Sigmoid colon (tissue), 7 donors: ENCODE results near the gene IFNLR1. TPM values are rescaled to one million over a fixed set of nuclear protein-coding genes. Genes with fewer than 3 reads are reported as not detected.

ENCODE experiments used
- DNase-seq: peaks from one replicate; pipeline ENCODE4 v3.0.0-alpha.2; 2019
- H3K27ac ChIP-seq, 4 donors: fragments of 200-600 bp; sonication (generic); one replicate each; pipeline ENCODE4 v1.5.1; 2016 to 2019; ENCODE audit warnings: mild to moderate bottlenecking in 1 of 4
- H3K27me3 ChIP-seq, 3 donors: fragments of 200-600 bp; sonication (generic); one replicate each; pipeline ENCODE4 v1.5.1; 2019; ENCODE audit warnings: mild to moderate bottlenecking in 1 of 3
- H3K36me3 ChIP-seq, 4 donors: fragments of 200-600 bp; sonication (generic); one replicate each; pipeline ENCODE4 v1.5.1; 2016 to 2019
- H3K4me1 ChIP-seq, 4 donors: fragments of 200-600 bp; sonication (generic); one replicate each; pipeline ENCODE4 v1.5.1; 2017 to 2019
- H3K4me3 ChIP-seq, 4 donors: fragments of 200-600 bp; sonication (generic); one replicate each; pipeline ENCODE4 v1.5.1; 2017 to 2019; ENCODE audit warnings: mild to moderate bottlenecking in 2 of 4, moderate library complexity in 1 of 4
- H3K9me3 ChIP-seq, 4 donors: fragments of 200-600 bp in 3 of 4; sonication (generic) in 3 of 4; one replicate each; pipeline versions ENCODE4 v1.5.1 to v1.6.1; 2013 to 2019
- CTCF ChIP-seq, 4 experiments: fragments of 450-650 bp in 3 of 4; fragments of 200-600 bp in 1 of 4; IDR thresholded peaks; one replicate each; pipeline ENCODE4 v1.5.1; 2016 to 2019; ENCODE audit warnings: antibody characterized with exemption in 4 of 4, mild to moderate bottlenecking in 3 of 4, moderate library complexity in 2 of 4
- EP300 ChIP-seq, 4 donors: sonication (generic); formaldehyde crosslinking; IDR thresholded peaks; one replicate each; pipeline ENCODE4 v1.6.1; 2017; ENCODE audit warnings: antibody characterized with exemption in 4 of 4
- POLR2A ChIP-seq, 2 donors: fragments of 450-650 bp; IDR thresholded peaks; one replicate each; pipeline ENCODE4 v1.6.1; 2016; ENCODE audit warnings: antibody characterized with exemption in 2 of 2, mild to moderate bottlenecking in 2 of 2, moderate library complexity in 2 of 2
- POLR2AphosphoS5 ChIP-seq, 4 donors: sonication (generic); formaldehyde crosslinking; IDR thresholded peaks; one replicate each; pipeline ENCODE4 v1.6.1; 2017; ENCODE audit warnings: antibody characterized with exemption in 4 of 4
- WGBS, 2 donors: extraction: QIAGEN DNeasy Blood & Tissue Kit; methylation state at CpG; one replicate each; pipeline ENCODE4 v1.1.7; 2013; 5-methylcytosine and 5-hydroxymethylcytosine counted together
- intact Hi-C: fragments of 100-400 bp; cut with DNase I; formaldehyde crosslinking; loops from one replicate; pipeline ENCODE4 v1.15.1; 2023
- polyA plus RNA-seq, 3 donors: library from polyadenylated mRNA; stranded (reverse); fragments of 200-250 nt; gene quantifications; one replicate each; pipeline ENCODE4 v1.2.3, GENCODE V29; 2013
- total RNA-seq, 4 donors: library from RNA; depleted of rRNA; stranded (reverse); fragments of >200 nt; gene quantifications; one replicate each; pipeline ENCODE4 v1.1.0, GENCODE V29; 2016
- donor health status: healthy with polysubstance abuse.
- donor health status: Bipolar disorder and iron deficiency.
- donor health status: healthy.

Gene IFNLR1
- total and polyA plus RNA-seq, 7 donors, result 0.28 to 8.7 (median 4.2) TPM; not detected in 2

DNA sequence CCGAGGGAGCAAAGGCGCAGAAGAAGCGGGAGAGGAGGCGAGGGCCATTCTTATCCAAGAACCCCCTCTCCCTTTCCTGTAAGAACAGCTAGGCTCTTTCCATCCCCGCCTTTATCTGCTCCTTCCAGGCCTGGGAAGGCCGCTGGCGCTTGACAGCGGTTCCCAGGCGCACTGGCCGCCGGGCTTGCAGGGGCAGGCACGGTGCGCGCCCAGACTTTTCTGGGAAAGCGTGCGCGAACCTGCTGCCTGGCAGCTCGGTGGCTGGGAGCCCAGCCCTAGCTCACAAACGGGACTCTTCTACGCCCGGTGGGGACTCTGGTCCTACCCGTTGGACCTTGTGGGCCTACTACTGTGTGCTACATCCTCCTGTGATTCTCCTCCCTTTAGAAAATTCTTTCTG lies 8.8 kb upstream of the IFNLR1 start:
- intact Hi-C loops, result no loop called here

DNA sequence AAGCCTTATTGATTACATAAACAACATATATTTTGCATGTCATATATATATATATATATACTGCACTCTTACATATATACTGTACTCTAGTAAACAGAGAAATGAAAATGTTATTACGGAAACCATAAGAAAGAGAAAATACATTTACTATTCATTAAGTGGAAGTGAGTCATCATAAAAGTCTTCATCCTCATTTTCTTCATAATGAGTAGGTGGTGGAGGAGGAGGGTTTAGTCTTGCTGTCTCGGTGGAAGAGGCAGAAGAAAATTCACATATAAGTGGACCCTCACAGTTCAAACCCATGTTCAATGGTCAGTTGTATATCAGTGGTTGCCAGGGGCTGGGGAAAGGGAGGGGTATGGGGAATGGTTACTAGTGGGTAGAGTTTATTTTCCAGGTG lies 8.0 kb upstream of the IFNLR1 start:
- Histone ChIP-seq H3K27me3 (peaks cover 0 to 16% (median 11%) of the 10 kb centered on the region in 3 donors), H3K9me3 (no peaks in the 10 kb centered on the region), H3K4me3 (no peak overlapping the region), H3K4me1 (peaks cover 0 to 3% (median 0%) of the 10 kb centered on the region in 4 donors), H3K27ac (no peak overlapping the region), H3K36me3 (no peaks in the 10 kb centered on the region)
- DNase-seq, result no peak
- WGBS, 2 donors, result 53 to 76% methylated on average over 2 of the region's 2 CpGs
- TF ChIP-seq POLR2AphosphoS5 (IDR thresholded peaks at IDR 0.05), result no peak
- no peak for TF ChIP-seq EP300 (IDR thresholded peaks at IDR 0.05)
- no peak for TF ChIP-seq POLR2A (IDR thresholded peaks at IDR 0.05)
- no peak for TF ChIP-seq CTCF (IDR thresholded peaks at IDR 0.05)
- intact Hi-C loops, result no loop called here

More for the DNA sequence above, 8.8 kb upstream of the IFNLR1 start:
- 76 to 77% methylated on average over 22 of the region's 22 CpGs for WGBS, 2 donors
- Histone ChIP-seq H3K27me3 (peaks cover 0 to 8% (median 3%) of the 10 kb centered on the region in 3 donors), H3K27ac (no peak overlapping the region), H3K4me3 (no peak overlapping the region), H3K9me3 (no peaks in the 10 kb centered on the region), H3K4me1 (peaks cover 0 to 3% (median 0%) of the 10 kb centered on the region in 4 donors), H3K36me3 (no peaks in the 10 kb centered on the region)
- TF ChIP-seq EP300 (IDR thresholded peaks at IDR 0.05), result no peak
- TF ChIP-seq POLR2A (IDR thresholded peaks at IDR 0.05), result no peak
- TF ChIP-seq CTCF (IDR thresholded peaks at IDR 0.05), result no peak
- no peak for TF ChIP-seq POLR2AphosphoS5 (IDR thresholded peaks at IDR 0.05)
- no peak for DNase-seq

- Histone ChIP-seq H3K36me3 (no peaks in the 10 kb centered on the region), H3K27ac (no peak overlapping the region), H3K27me3 (peaks cover 0 to 36% (median 11%) of the 10 kb centered on the region in 3 donors), H3K9me3 (no peaks in the 10 kb centered on the region), H3K4me1 (peaks cover 0 to under 1% (median 0%) of the 10 kb centered on the region in 4 donors), H3K4me3 (no peak overlapping the region)
- intact Hi-C loops, result no loop called here
- TF ChIP-seq POLR2AphosphoS5 (IDR thresholded peaks at IDR 0.05) (no peak), EP300 (IDR thresholded peaks at IDR 0.05) (no peak), POLR2A (IDR thresholded peaks at IDR 0.05) (no peak), CTCF (IDR thresholded peaks at IDR 0.05) (no peak)
- DNase-seq, result no peak
- 73 to 78% methylated on average over 4 of the region's 4 CpGs for WGBS, 2 donors
These were observed 6.0 kb upstream of the IFNLR1 start for GRCh38 chr1:24193046-24193445.

GRCh38 chr1:24191860-24192259 lies 4.8 kb upstream of the IFNLR1 start:
- Histone ChIP-seq H3K4me1 (peaks cover 0 to 12% (median 11%) of the 10 kb centered on the region in 4 donors), H3K9me3 (no peaks in the 10 kb centered on the region), H3K27me3 (peaks cover 0 to 48% (median 14%) of the 10 kb centered on the region in 3 donors), H3K27ac (no peak overlapping the region), H3K36me3 (no peaks in the 10 kb centered on the region), H3K4me3 (no peak overlapping the region)
- no peak for DNase-seq
- WGBS, 2 donors, result 26 to 61% methylated on average over 5 of the region's 5 CpGs
- intact Hi-C loops, result no loop called here
- TF ChIP-seq CTCF (IDR thresholded peaks at IDR 0.05) (no peak), EP300 (IDR thresholded peaks at IDR 0.05) (no peak), POLR2AphosphoS5 (IDR thresholded peaks at IDR 0.05) (no peak), POLR2A (IDR thresholded peaks at IDR 0.05) (no peak)

GRCh38 chr1:24190983-24191461 lies 3.9 kb upstream of the IFNLR1 start:
- peaks cover 0 to 18% (median 13%) of the 10 kb centered on the region in 4 donors for H3K4me1 ChIP-seq
- WGBS, 2 donors, result 66 to 94% methylated on average over 3 of the region's 3 CpGs
- no peak overlapping the region for H3K4me3 ChIP-seq
- no peaks in the 10 kb centered on the region for H3K9me3 ChIP-seq
- no peaks in the 10 kb centered on the region for H3K36me3 ChIP-seq
- intact Hi-C loops, result no loop called here
- no peak for DNase-seq
- no peak overlapping the region for H3K27ac ChIP-seq
- H3K27me3 ChIP-seq, result peaks cover 0 to 51% (median 15%) of the 10 kb centered on the region in 3 donors
- TF ChIP-seq EP300 (IDR thresholded peaks at IDR 0.05) (no peak), CTCF (IDR thresholded peaks at IDR 0.05) (no peak), POLR2A (IDR thresholded peaks at IDR 0.05) (no peak), POLR2AphosphoS5 (IDR thresholded peaks at IDR 0.05) (no peak)
